ENCODE results near the gene TEAD1.

Gene TEAD1

GRCh38 chr11:12673924-12674570 lies at the start of gene TEAD1:
Gene TEAD1 (plus strand): TSS chr11:12674421.
- DNase-seq: peak; percentile 79 to 83

DNA sequence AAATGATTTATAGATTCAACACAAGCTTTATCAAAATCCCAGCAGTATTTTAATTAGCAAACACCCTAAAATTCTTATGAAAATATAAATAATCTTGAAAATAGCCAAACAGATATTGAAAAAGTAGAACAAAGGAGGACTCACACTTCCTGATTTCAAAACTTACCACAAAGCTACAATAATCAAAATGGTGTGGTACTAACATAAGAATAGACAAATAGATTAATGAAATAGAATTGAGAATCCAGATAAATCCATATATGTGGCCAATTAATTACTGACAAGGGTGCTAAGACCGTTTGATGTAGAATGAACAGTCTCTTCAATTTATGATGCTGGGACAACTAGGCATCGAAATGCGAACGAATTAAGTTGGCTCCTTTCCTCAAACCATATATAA lies 49.6 kb upstream of the TEAD1 start:
- DNase-seq: no peak

GRCh38 chr11:12625438-12626071 lies 48.7 kb upstream of the TEAD1 start:
- no peak for DNase-seq

- no peak for DNase-seq
These were observed 47.6 kb upstream of the TEAD1 start for GRCh38 chr11:12626616-12627015.

DNA sequence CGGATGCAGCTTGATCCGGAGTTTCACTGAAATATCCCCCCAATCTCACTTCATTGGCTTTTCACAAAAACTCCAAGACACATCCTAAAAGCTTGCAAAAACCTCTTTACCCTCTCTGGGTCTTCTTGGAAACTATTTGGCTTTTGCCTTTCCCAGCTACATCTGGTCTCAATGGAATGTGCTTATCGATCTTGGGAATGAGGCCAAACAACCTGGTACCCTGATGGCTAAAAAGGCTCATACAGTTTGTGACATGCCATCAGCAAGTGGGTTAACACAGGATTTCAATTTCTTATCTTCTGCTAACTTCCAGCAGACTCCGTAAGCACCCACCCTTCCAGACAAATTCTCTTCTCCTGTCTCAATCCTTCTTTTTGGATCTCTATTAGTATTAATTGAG lies 45.9 kb upstream of the TEAD1 start:
- no peak for DNase-seq

- no peak for DNase-seq
These were observed 44.5 kb upstream of the TEAD1 start for GRCh38 chr11:12629601-12630313.

DNA sequence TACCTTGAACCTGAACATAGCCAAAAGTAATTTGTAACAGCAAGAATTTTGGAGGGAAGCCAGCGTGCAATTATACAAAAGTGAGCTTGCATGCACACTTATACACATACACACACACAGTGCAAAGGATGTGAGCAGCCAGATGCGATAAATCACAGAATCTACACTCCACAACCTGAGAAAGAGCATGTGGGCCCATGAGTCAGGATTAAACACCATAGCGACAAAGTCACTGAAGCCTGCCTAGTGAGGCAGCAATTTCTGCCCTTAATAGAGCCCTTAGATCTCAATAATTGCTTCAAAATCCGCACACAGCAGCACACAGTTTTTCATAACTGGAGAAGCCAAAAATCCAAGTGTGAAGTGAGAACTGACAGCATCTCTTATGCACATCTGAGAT lies 42.6 kb upstream of the TEAD1 start:
- no peak for DNase-seq

- DNase-seq: no peak
These were observed 39.9 kb upstream of the TEAD1 start for GRCh38 chr11:12634329-12634728.

- no peak for DNase-seq
These were observed 37.3 kb upstream of the TEAD1 start for GRCh38 chr11:12636871-12637410.

GRCh38 chr11:12639388-12639787 lies 34.8 kb upstream of the TEAD1 start:
- no peak for DNase-seq

DNA sequence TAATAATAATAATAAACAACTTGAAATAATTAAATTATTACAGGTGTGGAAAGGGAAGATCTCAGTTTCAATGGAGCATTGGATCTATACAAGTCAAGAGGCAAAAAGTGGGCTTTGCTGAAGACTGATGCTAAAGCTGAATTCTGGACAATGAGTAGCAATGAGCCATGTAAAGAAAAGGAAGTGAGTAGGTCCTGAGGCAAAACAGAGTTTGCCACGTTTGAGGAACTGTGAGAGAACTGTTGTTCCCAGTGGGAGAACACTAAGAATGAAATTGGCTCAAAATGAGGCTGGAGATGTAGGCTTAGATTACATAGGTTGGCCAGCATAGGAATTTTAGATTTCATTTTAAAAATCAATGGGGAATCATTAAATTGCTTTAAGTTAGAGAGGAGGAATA lies 33.9 kb upstream of the TEAD1 start:
- no peak for DNase-seq

- DNase-seq: no peak
These were observed 33.0 kb upstream of the TEAD1 start for GRCh38 chr11:12640926-12641849.

DNA sequence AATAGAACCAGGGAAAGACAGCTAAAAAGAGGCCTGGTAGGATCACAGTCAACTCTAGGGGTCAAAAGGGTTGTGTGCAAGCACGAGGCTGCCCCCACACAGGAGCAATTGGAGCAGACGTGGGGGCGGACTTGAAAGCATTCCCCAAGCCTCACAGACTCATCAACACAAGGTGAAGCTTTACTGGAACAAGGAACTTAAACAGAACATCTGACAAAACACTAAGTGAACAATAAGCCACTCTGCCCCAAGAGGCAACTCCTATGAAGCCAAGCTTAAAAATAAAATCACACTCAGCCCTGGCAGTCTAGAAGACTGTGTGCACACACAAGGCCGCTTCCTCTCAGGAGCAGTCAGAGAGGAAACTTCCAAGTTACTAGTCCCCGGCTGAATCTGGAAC lies 32.2 kb upstream of the TEAD1 start:
- DNase-seq: no peak

DNA sequence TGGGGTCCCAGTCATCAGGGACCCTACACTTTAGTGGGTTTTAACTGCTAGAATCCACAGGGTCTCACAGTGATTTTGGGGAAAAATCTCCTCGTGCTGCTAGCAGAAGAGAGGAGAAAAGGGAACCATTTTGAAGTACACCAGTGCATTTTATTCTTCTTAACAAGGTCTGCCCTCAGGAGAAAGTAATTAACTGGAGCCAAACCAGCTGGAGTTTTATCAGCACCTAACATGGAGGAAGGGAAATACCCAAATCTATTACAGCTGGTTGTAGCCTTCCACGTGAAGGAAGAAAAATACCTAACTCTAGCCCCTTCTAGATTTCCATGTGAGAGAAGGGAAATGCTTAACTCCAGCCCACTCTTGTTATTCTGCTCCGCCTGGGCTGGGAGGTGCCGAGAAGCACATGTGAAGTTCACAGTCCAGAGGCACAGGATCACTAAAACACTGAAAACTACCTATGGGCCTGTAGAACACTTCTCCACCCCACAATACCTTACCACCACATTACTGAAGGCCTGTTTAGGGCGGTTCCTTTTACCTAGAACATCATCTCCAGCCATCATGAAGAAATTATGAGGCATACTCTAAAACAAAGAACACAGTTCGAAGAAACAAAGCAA lies 31.3 kb upstream of the TEAD1 start:
- no peak for DNase-seq

- no peak for DNase-seq
These were observed 27.7 kb upstream of the TEAD1 start for GRCh38 chr11:12646478-12646877.

DNA sequence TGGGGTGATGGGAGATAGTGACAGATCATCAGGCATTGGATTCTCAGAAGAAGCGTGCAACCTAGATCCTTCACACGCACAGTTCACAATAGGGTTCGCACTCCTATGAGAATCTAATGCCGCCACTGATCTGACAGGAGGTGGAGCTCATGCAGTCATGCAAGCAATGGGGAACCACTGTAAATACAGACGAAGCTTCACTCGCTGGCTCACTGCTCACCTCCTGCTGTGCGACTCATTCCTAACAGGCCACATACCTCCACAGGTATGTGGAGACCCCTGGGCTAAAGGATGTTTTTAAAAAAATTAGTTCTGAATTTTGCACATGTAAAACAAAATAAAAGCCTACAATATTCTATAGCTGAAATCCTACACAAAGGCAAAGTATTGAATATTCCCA lies 20.5 kb upstream of the TEAD1 start:
- no peak for DNase-seq

- DNase-seq: no peak
These were observed 18.4 kb upstream of the TEAD1 start for GRCh38 chr11:12655842-12656241.

- DNase-seq: no peak
These were observed 16.9 kb upstream of the TEAD1 start for GRCh38 chr11:12657336-12657735.

DNA sequence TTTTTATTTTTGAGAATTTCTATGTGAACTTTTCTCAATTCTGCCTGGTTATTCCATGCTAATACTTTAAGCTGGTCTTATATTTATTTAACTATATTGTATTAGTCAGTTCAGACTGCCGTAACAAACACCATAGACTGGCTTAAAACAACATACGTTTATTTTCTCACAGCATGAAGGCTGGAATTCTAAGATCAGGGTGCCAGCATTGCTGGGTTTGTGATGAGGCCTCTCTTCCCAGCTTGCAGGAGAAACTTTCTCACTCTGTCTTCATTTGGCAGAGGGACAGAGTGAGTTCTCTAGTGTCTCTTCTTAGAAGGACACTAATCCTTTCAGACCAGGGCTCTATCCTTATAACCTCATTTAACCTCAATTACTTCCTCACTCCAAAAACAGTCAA lies 16.2 kb upstream of the TEAD1 start:
- no peak for DNase-seq

DNA sequence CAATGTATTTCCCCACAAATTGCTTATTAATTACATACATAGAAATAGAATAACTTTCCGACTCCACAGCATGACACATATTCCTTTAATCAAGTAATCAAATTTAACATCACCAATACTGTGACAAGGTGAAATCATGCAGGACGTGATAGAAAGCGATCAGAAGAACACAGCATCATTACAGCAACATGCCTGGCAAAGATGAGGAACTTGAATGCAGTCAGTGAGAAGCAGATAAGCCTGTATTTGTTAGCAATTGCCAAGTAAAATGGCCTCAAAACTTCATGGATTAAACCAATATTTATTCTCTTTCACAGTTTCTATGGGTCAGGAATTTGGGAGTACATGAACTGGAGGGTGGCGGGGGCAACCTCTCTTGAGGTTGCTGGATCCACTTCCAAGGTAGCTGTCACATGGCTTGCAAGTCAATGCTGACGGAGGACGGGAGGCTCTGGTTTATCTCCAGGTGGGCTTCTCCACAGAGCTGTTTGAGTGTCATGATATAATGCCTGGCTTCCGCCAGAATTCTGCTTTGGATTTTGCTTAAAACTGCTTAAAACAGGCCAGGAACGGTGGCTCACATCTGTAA lies 12.0 kb upstream of the TEAD1 start:
- DNase-seq: no peak

DNA sequence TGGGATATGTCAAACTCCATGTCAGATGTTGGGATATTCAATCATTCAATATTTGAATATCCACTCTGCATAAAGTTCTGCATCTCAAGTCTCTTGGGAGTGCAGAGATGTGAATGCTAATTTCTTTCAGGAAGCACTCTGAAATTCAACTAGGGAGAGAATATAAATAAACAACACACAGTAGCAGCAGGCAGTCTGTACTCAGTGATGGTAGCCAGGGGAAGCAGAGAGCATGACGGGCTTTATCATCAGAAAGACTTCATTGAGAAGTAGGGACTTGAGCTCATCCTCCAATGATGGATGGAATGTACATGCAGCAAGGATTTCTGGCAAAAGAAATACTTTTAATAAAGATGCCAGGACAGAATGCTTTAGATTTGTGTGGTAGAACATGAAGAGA lies 9.8 kb upstream of the TEAD1 start:
- no peak for DNase-seq

- no peak for DNase-seq
These were observed 7.3 kb upstream of the TEAD1 start for GRCh38 chr11:12666915-12667314.

Data from CD4-positive, alpha-beta T cell treated with Interleukin-1 beta for 1 hour (primary cell).